ENCODE data around the gene ZNF618.

GRCh38 chr9:114087721-114088120 is 211.6 kb downstream of the ZNF618 start:
- TF ChIP-seq CTCF (conservative IDR thresholded peaks at IDR 0.05; ENCODE audit: low read length) (no peak), EZH2phosphoT487 (IDR thresholded peaks at IDR 0.05; ENCODE audit: borderline replicate concordance) (no peak)
